Hypothalamus (tissue), 51 donors: ENCODE data around the gene GET4.
"Not testable (repeated sequence)": the region's sequence is repeated elsewhere in the genome, so short reads cannot be mapped to it uniquely, and the experiment has no call there.

Experiments
- DNase-seq, 51 donors: peaks; one replicate each; lab custom pipeline; 2025; lab: John Stamatoyannopoulos, UW

The GET4 gene

DNA sequence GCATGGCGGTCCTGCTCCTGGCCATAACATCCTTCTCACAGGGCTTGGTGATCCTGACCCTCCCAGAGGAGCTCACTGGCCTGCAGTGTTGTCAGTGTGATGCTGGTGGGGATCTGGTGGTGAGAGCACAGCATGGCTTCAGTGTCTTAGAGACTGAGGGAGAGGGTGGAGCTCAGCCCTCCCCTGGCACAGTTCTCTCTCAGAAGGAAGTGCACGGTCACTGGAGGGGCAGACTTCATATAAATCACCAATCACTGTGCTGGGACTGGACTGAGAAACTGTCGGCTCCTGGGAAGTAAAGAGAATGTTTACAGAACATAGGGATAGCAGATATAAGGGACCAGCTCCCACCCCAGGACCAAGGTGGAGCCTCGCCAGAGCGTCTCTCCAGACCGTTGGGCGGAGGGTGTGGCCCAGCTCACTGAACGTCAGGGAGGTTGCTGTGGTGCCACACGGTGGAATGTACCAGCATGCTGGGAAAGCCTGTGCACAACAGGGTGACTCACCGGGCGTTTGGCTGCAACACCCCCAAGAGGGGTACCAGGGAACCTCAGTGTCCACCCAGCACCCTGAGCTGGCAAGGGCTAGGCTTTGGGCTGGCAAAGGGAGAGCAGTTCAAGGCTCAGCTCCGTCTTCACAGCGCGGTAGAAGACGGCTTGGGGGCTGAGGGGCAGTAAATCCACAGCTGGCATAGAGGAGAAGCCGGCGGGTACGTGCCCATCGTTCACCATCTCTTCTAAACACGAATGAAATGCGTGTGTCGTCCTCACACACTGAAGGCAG is 8.8 kb upstream of the GET4 start:
- peak in 15 of 51 donors; percentile 10 to 77 (median 40) for DNase-seq

DNA sequence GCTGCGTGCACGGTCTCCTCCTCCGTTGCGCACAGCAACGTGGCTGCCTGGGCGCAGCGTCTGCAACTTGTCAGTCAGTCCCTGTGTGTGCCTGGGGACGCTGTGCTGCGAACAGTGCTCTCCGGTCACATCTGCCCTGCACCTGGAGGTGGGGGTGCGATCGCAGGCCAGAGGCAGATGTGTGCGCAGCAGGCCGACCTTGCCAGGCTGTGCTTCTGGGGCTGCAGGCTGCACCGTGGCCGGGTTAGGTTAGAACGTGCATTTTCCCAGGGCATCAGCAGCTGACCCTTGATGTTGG is 8.2 kb upstream of the GET4 start:
- no peak for DNase-seq

DNA sequence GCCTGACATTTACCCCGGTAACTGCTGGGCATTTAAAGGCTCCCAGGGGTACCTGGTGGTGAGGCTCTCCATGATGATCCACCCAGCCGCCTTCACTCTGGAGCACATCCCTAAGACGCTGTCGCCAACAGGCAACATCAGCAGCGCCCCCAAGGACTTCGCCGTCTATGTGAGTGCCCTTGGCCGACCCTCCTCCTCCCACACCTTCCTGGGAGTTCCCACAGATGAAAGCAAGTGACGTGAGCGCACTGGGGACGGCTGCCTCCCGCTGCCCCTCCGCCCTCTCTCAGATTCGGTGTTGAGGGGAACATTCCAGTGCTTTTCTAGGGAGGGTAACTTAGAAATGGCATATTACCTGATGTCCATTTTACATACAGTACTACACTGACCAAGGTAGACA is 7.0 kb upstream of the GET4 start:
- no peak for DNase-seq

DNA sequence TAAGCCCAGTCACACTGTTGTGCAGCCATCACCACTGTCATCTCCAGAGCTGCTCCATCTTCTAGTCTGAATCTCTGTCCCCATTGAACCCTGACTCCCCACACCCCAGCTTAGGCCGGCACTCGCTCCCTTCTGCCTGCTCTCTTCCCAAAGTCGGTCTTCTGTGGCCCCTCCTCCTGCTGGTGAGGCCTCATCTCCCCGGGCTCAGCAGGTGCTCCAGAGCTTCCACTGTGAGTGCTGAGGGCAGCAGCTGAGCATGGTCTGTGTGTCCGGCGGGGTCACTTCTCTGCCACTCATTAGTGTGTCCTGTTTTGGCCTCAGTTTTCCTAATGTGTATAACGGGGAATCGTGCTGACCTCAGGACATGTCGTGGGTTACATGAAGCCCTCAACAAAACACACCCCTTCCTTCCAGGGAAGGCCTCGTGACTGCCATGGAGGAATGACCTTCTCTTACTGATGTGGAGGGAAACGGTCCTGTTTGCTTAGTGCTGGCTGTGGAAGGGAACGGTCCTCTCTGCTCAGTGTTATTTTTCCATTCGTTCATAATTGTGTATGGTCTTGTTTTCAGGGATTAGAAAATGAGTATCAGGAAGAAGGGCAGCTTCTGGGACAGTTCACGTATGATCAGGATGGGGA is 4.3 kb upstream of the GET4 start:
- no peak for DNase-seq

DNA sequence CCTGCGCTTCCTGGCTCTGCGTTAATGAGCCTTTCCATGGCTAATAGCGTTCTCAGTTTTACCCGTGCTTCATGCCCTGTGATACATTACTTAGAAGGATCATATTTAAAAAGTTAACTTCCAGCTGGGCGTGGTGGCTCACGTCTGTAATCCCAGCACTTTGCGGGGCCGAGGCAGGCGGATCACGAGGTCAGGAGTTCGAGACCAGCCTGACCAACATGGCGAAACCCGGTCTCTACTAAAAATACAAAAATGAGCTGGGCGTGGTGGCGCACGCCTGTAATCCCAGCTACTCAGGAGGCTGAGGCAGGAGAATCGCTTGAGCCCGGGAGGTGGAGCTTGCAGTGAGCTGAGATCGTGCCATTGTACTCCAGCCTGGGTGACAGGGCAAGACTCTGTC is 3.7 kb upstream of the GET4 start:
- not testable (repeated sequence) for DNase-seq

DNA sequence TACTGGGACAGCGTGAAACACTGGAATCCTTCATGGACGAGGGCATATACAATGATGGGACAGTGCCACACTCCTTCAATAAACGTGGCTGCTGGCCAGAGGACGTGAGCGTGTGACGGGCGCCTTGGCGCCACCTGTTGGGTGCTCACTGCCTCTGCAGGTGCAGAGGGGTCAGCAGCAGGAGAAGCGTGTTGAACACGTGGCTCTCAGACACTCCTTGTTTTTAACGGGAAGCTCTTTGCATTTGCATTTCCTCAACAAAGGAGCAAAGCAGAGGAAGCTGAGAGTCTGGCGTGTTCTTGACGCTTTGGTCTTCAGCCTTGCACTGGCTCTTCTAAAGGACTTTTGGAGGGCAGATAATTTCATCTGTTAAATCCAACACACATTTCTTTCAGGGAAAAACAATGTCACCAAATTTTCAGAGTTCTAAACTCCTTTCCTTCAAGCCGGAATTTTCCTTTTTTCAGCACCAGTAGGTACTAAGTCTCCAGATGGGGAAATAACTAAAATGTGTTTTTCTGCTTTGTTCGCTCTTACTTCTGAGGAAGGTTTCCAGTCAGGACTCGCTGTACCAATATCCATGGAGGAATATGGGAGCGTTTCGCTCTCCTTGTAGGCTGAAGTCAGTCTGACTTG is 2.9 kb upstream of the GET4 start:
- peak in 47 of 51 donors; percentile 7 to 86 (median 59) for DNase-seq

DNA sequence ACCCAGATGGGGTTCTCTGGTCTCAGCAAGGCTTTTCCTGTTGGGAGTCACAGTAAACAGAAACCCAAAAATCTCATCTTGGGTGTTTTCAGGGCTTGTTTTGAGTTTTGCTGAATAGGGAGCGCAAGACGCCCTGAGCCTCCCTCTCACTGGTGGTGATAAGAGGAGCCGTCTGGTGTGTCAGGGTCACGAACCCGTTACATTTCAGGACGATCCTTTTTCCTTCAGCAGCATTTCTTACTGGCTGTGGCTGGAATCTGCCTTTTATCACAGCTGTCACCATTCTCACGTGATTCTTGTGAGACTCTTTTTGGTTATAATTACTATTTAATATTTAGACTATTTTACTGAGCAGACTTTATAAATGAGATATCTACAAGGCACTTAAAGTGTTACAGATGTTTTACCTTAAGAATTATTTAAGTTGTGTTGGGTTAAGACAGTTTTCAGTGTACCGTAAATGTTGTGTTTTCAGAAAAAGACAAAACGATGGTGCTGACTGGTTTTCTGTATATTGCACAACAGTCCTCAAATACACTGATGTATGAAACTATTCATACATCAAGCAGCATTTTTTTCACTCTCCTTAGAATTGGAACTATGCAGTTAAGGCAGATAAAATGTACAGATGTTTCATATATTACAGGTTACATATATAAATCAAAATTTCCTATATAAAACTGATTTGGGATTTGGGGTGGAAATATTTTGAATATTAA is 2.2 kb upstream of the GET4 start:
- no peak for DNase-seq

DNA sequence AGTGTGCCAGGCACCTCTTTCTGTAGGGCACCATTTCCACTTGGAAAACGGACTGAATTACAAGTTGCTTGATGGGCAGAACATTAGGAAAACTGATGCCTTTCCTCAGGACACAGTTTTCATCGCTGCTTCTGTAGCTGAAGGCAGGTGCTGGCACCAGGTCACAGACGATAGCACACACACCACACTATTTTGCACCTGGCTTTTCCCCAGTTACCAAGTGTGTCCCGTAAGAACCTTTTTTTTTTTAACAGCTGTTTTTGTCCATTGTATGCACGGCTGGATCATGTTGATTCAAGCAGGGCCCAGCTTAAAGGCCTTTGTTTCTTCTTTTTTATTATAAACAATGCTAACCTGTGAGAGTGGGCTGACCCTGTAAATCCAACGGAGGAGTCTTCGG is 1.3 kb upstream of the GET4 start:
- no peak for DNase-seq

DNA sequence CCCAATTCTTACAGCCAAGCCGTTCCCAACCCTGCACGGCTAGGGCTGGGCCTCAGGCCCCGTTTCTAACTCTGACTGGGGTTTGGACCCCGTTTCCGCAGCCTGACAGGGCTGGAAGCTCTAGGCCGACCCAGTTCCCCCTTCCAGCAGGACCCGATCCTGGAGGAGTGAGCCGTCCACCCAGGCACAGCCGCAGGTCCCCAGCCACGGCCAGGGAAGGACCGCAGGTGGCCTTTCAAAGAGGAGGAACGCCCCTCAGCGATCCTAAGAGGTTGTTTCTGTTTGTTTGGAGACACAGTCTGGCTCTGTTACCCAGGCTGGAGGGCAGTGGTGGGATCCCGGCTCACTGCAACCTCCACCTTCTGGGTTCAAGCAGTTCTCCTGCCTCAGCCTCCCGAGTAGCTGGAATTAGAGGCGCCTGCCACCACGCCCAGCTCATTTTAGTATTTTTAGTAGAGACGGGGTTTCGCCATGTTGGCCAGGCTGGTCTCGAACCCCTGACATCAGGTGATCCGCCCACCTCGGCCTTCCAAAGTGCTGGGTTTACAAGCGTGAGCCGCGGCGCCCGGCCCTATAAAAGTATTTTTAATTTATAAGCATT is 778 bp upstream of the GET4 start:
- peak in 1 of 51 donors; percentile 20 for DNase-seq

DNA sequence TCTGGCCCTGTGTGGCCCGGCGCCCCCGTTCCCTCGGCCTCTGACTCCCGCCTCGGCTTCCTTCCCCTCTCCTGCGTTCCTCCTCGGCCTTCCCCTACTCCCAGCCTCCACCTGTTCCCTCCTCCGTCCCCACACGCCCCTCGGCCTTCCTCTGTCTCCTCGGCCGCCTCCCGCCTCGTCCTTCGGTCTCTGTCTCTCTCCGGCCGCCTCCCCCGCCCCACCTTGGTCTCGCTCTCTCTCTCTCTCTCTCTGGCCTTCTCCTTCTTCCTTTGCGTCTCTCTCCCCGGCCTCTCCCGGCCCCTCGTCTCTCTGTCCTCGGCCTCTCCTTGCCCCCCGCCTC is 588 bp downstream of the GET4 start:
- DNase-seq, result peak in 4 of 51 donors; percentile 33 to 70 (median 64)

DNA sequence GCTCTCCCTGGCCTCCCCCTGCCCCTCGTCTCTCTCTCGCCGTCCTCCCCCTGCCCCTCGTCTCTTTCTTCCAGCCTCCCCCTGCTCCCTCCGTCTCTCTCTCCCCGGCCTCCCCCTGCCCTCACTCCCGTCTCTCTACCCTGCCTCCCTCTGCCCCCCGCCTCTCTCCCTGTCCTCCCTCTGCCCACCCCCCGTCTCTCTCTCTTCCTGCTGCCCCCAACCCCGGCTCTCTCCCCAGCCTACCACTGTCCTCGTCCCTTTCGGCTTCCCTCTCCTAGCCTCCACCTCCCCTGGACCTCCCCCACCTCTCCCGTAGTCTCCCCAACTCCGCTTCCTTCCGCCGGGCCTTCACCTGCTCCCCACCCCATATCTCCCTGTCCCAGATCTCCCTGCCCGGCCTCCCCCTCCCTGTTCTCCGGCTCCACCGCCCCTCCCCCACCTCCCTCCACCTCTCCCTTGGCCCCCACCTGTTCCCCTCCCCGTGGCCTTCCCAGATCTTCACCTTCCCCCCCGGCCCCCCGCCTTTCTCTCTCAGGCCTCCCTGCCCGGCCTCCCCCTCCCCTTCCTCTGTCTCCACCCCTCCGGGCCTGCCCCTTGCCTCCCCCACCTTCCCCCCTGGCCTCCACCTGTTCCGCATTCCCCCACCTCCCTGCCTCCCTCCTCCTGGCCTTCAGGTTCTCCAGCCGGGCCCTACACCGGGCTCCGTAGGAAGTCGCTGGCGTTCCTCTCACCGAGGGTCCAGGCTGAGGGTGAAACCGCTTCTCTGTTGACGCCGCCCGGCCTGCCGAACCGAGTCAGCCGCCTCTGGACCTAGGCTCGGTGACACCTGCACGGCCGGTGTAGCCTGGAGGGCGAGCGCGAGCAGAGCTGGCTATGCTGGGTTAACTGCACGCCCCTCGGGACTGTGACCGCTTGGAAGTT is 1.2 kb downstream of the GET4 start:
- DNase-seq, result no peak

DNA sequence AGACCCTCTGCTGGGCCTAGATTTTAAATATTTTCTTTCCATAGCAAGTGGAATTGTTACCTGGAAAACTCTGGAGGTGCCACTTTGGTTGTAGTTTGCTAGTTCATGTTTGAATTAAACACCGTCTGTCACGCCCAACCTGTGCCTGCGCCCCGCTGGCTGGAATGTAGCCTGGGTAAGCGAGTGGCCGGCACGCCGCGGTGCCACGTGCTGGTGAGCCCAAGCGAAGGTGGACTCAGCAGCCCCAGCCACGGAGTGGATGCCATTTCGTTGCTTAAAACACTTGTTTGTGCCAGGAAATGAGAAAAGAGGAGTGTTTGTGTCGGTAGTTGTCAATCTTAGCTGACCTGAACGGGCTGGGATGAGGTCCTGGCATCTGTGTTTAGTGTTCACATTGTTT is 2.7 kb downstream of the GET4 start:
- no peak for DNase-seq

DNA sequence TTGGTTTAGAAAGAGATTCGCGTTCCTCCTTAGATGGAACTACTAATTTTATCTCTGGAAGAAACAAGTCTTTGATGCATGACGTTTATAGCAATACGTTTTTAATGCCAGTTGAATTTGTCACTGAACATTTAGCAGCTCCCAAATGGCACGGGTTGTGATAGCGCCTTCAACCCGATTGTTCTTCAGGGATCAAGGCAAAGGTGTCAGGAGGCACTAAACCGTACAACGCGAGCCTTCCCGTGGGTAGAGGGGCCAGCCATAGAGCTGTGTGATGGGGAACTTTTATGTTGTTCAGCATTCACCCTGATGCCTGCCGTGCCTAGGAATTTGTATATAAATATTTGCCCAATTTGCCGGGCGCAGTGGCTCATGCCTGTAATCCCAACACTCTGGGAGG is 3.4 kb downstream of the GET4 start:
- no peak for DNase-seq

DNA sequence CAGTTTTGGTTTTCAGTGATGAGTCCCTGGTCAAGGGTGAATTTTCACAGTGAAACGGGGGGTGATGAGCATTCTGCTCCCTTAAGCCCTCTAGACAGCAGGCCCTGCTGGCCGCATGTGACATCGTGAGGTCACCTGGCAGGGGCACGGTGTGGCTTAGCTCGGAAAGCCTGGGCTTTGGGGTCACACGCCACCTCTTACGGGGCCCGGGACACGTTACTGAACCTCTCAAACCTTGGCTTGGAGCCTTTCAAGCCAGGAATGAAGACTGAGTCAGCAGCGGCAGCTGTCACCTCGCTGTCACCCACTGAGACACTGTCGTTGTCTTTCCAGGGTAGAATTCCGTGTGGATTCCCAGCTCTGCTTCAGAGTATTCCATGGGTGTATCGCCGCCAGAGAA is 4.1 kb downstream of the GET4 start:
- no peak for DNase-seq

DNA sequence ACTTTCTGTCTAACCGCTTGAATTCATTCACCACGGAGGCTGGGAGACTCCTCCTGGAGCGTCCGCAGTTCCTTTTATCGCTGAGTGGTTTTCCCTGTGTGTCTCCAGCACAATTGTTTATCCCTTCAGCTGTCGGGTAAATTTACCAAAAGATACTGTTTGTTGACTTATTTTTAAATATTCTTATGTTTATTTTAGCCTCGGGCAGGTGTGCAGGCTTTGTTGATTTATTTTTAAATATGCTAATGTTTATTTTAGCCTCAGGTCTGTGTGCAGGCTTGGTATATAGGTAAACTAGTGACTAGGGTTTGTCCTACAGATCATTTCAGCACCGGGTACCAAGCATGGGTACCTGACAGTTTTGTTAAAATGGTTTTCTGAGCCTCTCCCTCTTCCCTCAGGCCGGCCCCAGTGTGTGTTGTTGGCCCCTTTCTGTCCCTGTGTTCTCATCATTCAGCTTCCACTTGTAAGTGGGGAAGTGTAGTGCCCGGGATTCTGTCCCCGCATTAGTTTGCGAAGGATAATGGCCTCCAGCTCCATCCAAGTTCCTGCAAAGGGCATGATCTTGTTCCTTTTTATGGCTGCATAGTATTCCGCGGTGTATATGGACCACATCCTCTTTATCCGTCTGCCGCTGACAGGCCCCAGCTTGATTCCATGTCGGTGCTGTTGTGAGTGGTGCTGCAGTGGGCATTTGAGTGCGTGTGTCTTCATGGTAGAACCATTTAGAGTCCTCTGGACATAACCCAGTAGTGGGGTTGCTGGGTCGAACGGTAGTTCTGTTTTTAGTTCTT is 5.3 kb downstream of the GET4 start:
- DNase-seq, result no peak

DNA sequence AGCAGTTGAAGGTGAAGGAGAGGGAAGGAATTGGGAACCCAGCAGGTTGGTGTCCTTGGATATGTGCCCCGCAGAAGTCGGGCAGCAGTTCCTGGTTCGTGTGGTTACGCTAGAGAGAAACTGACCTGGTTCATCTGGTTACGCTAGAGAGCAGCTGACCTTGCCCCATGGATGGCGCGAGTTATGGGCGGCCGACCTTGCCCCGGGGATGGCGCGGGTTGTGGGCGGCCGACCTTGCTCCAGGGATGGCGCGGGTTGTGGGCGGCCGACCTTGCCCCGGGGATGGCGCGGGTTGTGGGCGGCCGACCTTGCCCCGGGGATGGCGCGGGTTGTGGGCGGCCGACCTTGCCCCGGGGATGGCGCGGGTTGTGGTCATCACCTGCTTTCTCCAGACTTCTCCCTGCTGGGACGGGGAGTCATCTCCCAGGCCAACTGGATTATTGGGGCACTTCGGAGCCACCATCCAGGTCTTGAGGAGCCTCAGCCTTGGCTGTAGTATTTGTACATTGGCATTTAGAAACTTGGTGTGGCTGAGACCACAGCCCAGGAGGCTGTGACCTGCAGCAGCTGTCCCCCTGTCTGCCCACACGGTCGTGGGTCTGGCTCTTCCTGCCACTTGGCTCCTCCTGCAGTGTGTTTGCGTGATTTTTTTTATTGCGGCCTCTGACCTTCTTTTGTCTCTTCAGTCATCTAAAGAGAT is 6.1 kb downstream of the GET4 start:
- DNase-seq, result no peak

DNA sequence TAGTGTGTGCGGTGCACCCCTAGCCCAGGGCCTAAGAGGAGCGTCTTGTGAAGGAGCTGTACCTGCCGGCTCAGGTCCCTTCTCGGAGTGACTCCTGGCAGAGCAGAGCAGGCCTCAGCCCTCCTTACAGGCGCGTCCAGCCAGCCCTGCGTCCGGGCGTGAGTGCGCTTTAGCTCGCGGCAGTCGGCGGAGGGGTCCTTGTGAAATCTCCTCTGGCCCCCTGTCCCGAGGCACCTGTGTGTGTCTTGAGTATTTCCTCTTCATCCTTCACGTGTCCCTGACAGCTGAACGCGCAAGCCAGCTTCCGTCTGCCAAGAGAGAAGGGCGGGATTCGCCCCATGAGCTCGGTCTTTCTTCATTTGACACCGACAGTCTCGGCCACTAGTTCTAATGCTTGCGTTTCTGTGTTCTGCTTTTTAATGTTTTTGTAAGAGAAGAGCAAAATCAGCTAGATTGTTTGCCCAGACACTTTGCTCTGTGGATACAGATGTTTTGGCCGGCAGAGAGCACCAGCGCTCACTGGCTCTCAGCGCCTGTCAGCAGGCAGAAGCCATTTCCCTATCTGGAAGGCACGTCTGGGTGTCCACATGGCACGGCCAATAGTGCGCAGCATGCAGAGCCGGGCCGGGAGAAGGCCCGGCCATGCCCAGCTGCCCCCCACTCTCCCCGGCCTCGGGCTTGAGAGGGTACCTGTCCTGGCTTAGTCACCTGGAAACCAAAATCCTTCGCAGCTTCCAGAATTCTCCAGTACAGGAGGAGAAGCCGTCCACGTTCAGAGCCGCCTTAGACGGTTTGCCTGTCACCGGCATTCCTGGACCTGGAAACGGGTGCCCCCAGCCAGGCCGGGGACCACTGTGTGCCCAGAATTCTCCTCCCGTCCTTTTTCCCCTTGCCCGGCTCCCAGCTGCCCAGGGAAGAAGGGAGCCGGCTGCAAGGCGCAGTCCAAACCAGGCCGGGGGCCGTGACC is 7.0 kb downstream of the GET4 start:
- DNase-seq, result peak in 7 of 51 donors; percentile 12 to 47 (median 36)
